Esophagus muscularis mucosa (tissue), 4 donors: ENCODE data around the gene PRDM16. TPM values are rescaled to one million over a fixed set of nuclear protein-coding genes. Genes with fewer than 3 reads are reported as not detected.

Experiments
- DNase-seq: peaks from one replicate; pipeline ENCODE4 v3.0.0-alpha.2; 2017; ENCODE audit errors: extremely low spot score
- H3K27ac ChIP-seq, 4 donors: fragments of 200-600 bp; sonication (generic); replicated peaks in 1 of 4; 1 replicate in 3 of 4; 2 replicates in 1 of 4; pipeline ENCODE4 v1.5.1; 2016 to 2019; ENCODE audit warnings: mild to moderate bottlenecking in 1 of 4
- H3K27me3 ChIP-seq, 4 donors: fragments of 200-600 bp; sonication (generic); one replicate each; pipeline versions ENCODE4 v1.5.1 to v1.6.0; 2016 to 2019
- H3K36me3 ChIP-seq, 4 donors: fragments of 200-600 bp; sonication (generic); one replicate each; pipeline ENCODE4 v1.5.1; 2016 to 2019
- H3K4me1 ChIP-seq, 4 donors: fragments of 200-600 bp; sonication (generic); one replicate each; pipeline ENCODE4 v1.5.1; 2016 to 2019
- H3K4me3 ChIP-seq, 4 donors: fragments of 200-600 bp; sonication (generic); 1 replicate in 2 of 4; 2 replicates in 2 of 4; pipeline ENCODE4 v1.5.1; 2016 to 2019; ENCODE audit warnings: mild to moderate bottlenecking in 4 of 4, moderate library complexity in 1 of 4
- H3K9me3 ChIP-seq, 4 donors: fragments of 200-600 bp; sonication (generic); 1 replicate in 3 of 4; 2 replicates in 1 of 4; pipeline ENCODE4 v1.5.1; 2016 to 2019
- CTCF ChIP-seq, 3 experiments: fragments of 200-600 bp in 2 of 3; fragments of 450-650 bp in 1 of 3; sonication (generic) in 2 of 3; IDR thresholded peaks; one replicate each; pipeline ENCODE4 v1.5.1; 2017 to 2019; ENCODE audit warnings: antibody characterized with exemption in 3 of 3, mild to moderate bottlenecking in 2 of 3, moderate library complexity in 1 of 3
- EP300 ChIP-seq: sonication (generic); formaldehyde crosslinking; IDR thresholded peaks from one replicate; pipeline ENCODE4 v1.6.1; 2017; ENCODE audit warnings: antibody characterized with exemption
- POLR2A ChIP-seq: fragments of 450-650 bp; IDR thresholded peaks from one replicate; pipeline ENCODE4 v1.6.1; 2017; ENCODE audit warnings: antibody characterized with exemption, moderate library complexity, mild to moderate bottlenecking, low read depth
- POLR2AphosphoS5 ChIP-seq, 2 donors: sonication (generic); formaldehyde crosslinking; IDR thresholded peaks; one replicate each; pipeline ENCODE4 v1.6.1; 2017; ENCODE audit warnings: antibody characterized with exemption in 2 of 2
- WGBS: methylation state at CpG from one replicate; pipeline ENCODE4 v1.1.5; 2018; 5-methylcytosine and 5-hydroxymethylcytosine counted together
- intact Hi-C: fragments of 100-400 bp; cut with DNase I; formaldehyde crosslinking; loops from one replicate; pipeline ENCODE4 v1.15.1; 2023
- total RNA-seq, 4 donors: library from RNA; depleted of rRNA; stranded (reverse); fragments of >200 nt; gene quantifications; one replicate each; pipeline versions ENCODE4 v1.1.0 to v1.2.1, GENCODE V29; 2016

The PRDM16 gene
- total RNA-seq, 4 donors from 2014 or later = 1.2 to 4.4 (median 2.2) TPM

- 75% methylated on average over 23 of the region's 28 CpGs for WGBS
- DNase-seq = no peak
Measured at GRCh38 chr1:3477241-3477995, 408.4 kb downstream of the PRDM16 start.

GRCh38 chr1:3478187-3478586 lies 409.2 kb downstream of the PRDM16 start:
- WGBS = 78% methylated on average over 19 of the region's 24 CpGs
- no peak for DNase-seq
- no peak overlapping the region for H3K4me3 ChIP-seq
- no peaks in the 10 kb centered on the region for H3K4me1 ChIP-seq
- no peak for TF ChIP-seq POLR2A
- TF ChIP-seq CTCF (IDR thresholded peaks at IDR 0.05) = no peak
- TF ChIP-seq EP300 = no peak
- no peak for TF ChIP-seq POLR2AphosphoS5 (IDR thresholded peaks at IDR 0.05)
- H3K27me3 ChIP-seq = peaks cover 0 to 42% (median 0%) of the 10 kb centered on the region in 4 donors
- H3K9me3 ChIP-seq = no peaks in the 10 kb centered on the region
- no peak overlapping the region for H3K27ac ChIP-seq
- intact Hi-C loops = no loop called here
- no peaks in the 10 kb centered on the region for H3K36me3 ChIP-seq

More at GRCh38 chr1:3477241-3477995, 408.4 kb downstream of the PRDM16 start:
- H3K4me1 ChIP-seq = no peaks in the 10 kb centered on the region
- H3K27ac ChIP-seq = no peak overlapping the region
- intact Hi-C loops = no loop called here
- no peaks in the 10 kb centered on the region for H3K36me3 ChIP-seq
- H3K27me3 ChIP-seq = peaks cover 0 to 40% (median 0%) of the 10 kb centered on the region in 4 donors
- TF ChIP-seq EP300 (no peak), POLR2AphosphoS5 (IDR thresholded peaks at IDR 0.05) (no peak), POLR2A (no peak), CTCF (IDR thresholded peaks at IDR 0.05) (no peak)
- no peaks in the 10 kb centered on the region for H3K9me3 ChIP-seq
- no peak overlapping the region for H3K4me3 ChIP-seq

- intact Hi-C loops = no loop called here
- H3K9me3 ChIP-seq = no peaks in the 10 kb centered on the region
- H3K4me3 ChIP-seq = no peak overlapping the region
- TF ChIP-seq POLR2A (no peak), CTCF (IDR thresholded peaks at IDR 0.05) (no peak), POLR2AphosphoS5 (IDR thresholded peaks at IDR 0.05) (no peak), EP300 (no peak)
- H3K27ac ChIP-seq = no peak overlapping the region
- WGBS = 77% methylated on average over 22 of the region's 30 CpGs
- H3K36me3 ChIP-seq = no peaks in the 10 kb centered on the region
- H3K4me1 ChIP-seq = no peaks in the 10 kb centered on the region
- DNase-seq = no peak
- H3K27me3 ChIP-seq = peaks cover 0 to 38% (median 0%) of the 10 kb centered on the region in 4 donors
Measured at GRCh38 chr1:3479511-3480368, 410.7 kb downstream of the PRDM16 start.

- intact Hi-C loops = no loop called here
- no peaks in the 10 kb centered on the region for H3K36me3 ChIP-seq
- WGBS = 79% methylated on average over 16 of the region's 21 CpGs
- H3K27ac ChIP-seq = no peak overlapping the region
- H3K9me3 ChIP-seq = no peaks in the 10 kb centered on the region
- H3K4me1 ChIP-seq = no peaks in the 10 kb centered on the region
- DNase-seq = no peak
- peaks cover 0 to 38% (median 0%) of the 10 kb centered on the region in 4 donors for H3K27me3 ChIP-seq
- TF ChIP-seq POLR2A (no peak), POLR2AphosphoS5 (IDR thresholded peaks at IDR 0.05) (no peak), CTCF (IDR thresholded peaks at IDR 0.05) (no peak), EP300 (no peak)
- no peak overlapping the region for H3K4me3 ChIP-seq
Measured at GRCh38 chr1:3480369-3480719, 411.3 kb downstream of the PRDM16 start.
